Stimulated activated CD8-positive, alpha-beta memory T cell treated with anti-CD3 and anti-CD28 coated beads, Interleukin-7, amount 100 ng/mL, for 4 hours (primary cell): ENCODE measurements around the gene LRRC23.
"Not testable (repeated sequence)": the region's sequence is repeated elsewhere in the genome, so short reads cannot be mapped to it uniquely, and the experiment has no call there.

Experiments
- DNase-seq, 2 donors: peaks; one replicate each; pipeline ENCODE4 v3.0.0-alpha.2; 2020; ENCODE audit warnings: low read depth in 2 of 2

LRRC23 gene

DNA sequence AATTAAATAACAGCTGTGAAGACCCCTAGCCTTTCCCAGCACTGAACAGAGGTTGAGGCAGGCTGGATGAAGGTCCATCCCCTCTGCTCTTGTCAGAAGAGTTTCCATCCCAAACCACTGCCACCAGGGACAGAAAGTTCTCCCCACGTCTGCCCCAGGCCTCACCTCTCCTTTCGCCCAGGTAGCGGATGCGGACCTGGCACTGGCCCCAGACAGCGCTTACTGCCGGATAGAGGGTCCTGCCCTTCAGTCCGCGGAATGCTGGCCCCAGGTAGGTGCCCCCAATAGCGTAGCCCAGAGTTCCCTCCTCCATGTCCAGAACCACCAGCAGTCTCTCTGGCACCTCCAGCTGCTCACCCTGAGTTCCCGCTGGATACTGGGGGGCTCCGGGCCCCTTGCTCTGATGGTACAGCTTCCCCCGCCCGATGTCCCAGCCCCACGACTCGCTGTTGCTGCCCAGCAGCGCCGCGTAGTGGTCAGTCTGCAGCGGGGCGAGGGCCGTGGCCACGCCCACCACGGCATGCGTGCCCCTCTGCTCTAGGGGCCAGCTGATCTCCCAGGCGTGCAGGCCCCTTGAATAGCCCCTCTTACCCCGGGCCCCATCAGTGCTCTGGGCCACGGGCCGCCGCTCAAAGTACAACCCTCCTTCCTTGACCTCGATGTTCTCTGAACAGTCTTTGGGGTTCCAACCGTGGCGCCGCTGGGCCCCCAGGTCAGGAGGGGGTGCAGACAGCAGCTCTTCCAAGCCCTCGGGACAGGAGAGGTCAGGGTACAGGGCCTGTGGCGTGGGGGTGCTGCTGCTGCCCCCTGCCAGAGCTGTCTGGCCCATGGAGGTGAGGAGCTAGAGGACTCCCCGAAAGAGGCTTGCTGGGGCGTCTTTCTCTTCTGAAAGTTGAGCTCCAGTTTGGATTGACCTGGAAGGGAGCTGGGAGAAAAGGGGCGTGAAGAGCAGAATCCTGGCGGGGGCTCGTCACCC is 32.3 kb upstream of the LRRC23 start:
- peak; percentile 66 to 73 for DNase-seq

DNA sequence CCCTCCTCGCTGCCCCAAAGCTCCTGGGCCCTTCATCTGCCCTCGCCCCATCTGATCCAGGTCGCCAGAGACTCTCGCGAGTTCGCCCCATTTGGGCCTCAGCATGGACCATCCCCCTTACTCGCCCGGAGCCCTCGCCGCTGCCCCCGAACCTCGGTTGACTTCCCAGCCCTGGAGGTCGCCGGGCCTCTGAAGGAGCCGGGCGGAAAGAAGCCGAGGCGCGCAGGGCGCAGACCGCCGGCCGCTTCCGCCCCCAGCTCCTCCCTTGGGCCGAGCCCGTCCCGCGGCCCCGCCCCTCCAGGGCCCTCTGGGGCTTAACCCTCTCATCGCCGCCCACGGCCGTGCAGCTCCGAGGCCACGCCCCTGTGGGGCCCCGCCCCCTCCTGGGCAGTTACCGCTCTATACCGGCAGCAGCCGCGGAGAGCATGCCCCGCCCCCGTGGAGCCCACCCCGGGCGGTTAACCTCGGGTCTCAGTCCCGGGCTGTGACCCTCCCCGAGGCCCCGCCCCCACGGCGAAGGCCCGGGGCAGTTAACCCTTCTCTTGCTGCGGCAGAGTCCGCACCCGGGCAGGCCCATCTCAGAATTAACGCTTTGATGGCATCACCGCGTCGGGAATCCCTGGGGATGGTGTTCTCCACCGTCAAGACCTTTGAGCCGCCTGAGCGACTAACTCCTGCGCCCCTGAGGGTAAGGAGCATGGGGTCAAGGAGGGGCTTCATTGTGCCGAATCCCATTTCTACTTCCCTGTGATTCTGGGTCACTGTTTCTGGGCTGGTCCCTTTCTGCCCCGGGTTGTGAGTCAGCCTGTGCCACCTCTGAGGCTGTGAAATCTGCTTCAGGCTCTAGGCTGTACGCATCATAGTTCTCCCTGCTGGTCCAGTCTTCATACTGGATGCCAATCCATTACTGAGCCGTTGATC is 31.3 kb upstream of the LRRC23 start, which contains the start of gene SPSB2:
Gene SPSB2 (minus strand): TSS at position 210 of the 921 bp plus-strand sequence. CDS start 402 bp downstream, outside the sequence.
- DNase-seq = peak; percentile 96 to 100

DNA sequence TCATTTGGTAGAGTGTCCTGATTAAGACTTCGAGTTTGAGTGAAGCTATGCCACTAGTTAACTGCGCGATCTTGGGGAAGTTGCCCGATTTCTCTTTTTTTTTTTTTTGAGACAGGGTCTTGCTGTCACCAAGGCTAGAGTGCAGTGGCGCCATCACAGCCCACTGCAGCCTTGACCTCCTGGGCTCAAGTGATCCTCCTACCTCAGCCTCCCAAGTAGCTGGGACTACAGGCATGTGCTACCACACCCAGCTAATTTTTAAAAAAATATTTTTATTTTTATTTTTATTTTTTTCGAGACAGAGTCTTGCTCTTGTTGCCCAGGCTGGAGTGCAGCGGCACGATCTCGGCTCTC is 30.6 kb upstream of the LRRC23 start:
- not testable (repeated sequence) for DNase-seq

DNA sequence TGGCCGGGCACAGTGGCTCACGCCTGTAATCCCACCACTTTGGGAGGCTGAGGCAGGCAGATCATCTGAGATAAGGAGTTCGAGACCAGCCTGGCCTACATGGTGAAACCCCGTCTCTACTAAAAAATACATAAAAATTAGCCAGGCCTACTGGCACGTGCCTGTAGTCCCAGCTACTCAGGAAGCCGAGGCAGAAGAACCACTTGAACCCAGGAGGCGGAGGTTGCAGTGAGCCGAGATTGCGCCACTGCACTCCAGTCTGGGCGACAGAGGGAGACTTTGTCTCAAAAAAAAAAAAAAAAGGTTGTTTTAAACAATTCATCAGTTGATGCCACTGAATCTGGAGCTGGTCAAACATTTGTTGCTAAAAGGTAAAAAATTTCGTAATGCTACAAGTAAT is 24.8 kb upstream of the LRRC23 start:
- not testable (repeated sequence) for DNase-seq

DNA sequence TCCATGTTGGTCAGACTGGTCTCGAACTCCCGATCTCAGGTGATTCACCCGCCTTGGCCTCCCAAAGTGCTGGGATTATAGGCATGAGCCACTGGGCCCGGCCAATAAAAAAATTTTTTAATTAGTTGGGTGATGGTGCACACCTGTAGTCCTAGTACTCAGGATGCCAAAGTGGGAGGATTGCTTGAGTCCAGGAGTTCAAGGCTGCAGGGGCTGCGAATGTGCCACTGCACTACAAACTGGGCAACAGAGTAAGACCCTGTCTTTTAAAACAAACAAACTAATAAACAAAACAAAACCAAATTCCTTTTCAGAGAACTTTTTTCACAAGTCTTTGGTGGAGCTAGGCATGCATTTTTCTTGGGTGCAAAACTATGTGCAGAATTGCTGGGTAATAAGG is 21.4 kb upstream of the LRRC23 start:
- DNase-seq = no peak

DNA sequence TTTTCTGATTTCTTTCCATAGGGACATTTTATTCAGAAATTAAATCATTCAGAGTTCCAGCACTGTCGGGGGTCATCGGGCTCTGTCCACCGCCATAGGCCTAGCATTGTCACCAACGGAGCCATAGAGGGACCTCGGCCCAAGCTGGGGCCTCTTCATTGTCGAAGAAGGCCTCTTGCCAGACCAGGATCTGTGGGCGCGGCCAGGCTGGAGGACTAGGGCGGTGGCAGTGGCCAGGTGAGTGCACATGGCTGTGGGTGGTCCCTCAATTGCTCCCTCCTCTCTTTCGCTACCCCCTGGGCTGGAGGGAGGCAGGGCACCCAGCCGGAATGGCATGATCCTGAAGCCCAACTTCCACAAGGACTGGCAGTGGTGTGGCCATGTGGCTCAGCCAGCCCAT is 20.9 kb upstream of the LRRC23 start:
- DNase-seq = no peak

DNA sequence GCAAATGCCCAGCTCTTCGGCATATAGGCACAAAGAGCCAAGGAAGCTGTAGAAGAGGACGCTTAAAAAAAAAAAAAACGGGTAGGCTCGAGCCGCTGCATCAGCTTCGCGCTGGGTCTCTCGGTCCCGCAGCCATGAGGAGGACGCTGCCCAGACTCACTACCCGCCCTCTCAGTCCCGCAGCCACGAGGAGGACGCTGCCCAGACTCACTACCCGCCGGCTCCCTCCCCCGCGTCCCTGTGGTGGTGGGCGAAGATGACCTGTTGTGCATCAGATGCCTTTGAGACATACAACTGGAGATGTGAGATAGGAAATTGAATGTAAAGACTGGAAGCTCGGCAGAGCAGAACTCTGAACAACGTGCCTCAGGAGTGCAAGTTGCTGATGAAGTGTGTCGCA is 20.1 kb upstream of the LRRC23 start:
- DNase-seq = no peak

DNA sequence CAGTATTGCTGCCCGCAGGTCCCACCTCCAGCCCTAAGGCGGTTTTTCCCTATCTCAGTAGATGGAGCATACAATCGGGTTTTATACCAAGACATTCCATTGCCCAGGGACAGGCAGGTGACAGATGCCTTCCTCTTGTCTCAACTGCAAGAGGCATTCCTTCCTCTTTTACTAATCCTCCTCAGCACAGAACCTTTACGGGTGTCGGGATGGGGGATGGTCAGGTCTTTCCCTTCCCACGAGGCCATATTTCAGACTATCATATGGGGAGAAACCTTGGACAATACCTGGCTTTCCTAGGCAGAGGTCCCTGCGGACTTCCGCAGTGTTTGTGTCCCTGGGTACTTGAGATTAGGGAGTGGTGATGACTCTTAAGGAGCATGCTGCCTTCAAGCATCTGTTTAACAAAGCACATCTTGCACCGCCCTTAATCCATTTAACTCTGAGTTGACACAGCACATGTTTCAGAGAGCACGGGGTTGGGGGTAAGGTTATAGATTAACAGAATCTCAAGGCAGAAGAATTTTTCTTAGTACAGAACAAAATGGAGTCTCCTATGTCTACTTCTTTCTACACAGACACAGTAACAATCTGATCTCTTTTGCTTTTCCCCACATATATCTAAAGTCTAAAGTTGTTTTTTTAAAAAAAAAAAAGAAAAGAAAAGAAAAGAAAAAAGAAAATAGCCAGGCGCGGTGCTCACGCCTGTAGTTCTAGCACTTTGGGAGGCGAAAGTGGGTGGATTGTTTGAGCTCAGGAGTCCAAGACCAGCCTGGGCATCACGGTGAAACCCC is 18.2 kb upstream of the LRRC23 start:
- not testable (repeated sequence) for DNase-seq

DNA sequence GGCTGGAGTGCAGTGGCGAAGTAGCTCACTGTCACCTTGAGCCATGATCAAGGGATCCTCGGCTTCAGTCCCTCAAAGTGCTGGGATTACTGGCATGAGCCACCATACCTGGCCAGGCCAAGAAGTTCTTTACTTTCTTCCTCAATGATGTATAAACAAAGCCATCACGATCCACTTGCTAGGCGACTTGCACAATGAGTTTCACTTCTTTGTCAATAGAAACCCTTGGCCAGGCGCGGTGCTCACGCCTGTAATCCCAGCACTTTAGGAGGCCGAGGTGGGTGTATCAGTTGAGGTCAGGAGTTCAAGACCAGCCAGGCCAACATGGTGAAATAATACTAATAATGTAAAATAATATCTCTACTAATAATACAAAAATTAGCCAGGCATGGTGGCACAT is 17.2 kb upstream of the LRRC23 start:
- no peak for DNase-seq

DNA sequence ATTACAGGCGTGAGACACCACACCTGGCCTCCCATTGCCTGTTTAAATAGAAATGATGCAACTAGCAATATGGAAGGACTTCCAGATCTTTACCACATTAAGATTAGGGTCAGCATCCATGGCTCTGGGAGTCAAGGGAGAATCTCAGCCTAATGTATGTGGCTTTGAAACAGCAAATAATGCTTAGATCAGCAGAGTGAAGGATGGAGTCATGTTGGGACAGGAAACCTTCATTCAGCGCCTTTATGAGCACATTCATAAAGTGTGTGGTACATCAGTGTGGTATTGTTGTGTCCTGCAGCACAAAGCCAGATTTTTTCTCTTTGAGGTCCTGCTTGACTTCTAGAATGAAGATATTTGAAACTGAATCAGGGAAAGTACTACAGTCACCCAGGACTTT is 16.3 kb upstream of the LRRC23 start:
- DNase-seq = no peak

DNA sequence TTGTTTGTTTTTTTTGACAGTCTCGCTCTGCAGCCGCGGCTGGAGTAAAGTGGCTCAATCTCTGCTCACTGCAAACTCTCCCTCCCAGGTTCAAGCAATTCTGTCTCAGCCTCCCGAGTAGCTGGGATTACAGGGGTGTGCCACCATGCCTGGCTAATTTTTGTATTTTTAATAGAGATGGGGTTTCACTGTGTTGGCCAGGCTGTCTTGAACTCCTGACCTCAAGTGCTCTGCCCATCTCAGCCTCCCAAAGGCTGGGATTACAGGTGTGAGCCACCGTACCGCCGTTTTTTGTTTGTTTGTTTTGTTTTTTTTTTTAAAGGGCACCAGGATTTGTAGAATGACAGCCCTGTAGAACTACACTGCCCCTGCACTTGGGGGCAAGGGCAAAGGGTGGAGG is 15.8 kb upstream of the LRRC23 start:
- DNase-seq = not testable (repeated sequence)

DNA sequence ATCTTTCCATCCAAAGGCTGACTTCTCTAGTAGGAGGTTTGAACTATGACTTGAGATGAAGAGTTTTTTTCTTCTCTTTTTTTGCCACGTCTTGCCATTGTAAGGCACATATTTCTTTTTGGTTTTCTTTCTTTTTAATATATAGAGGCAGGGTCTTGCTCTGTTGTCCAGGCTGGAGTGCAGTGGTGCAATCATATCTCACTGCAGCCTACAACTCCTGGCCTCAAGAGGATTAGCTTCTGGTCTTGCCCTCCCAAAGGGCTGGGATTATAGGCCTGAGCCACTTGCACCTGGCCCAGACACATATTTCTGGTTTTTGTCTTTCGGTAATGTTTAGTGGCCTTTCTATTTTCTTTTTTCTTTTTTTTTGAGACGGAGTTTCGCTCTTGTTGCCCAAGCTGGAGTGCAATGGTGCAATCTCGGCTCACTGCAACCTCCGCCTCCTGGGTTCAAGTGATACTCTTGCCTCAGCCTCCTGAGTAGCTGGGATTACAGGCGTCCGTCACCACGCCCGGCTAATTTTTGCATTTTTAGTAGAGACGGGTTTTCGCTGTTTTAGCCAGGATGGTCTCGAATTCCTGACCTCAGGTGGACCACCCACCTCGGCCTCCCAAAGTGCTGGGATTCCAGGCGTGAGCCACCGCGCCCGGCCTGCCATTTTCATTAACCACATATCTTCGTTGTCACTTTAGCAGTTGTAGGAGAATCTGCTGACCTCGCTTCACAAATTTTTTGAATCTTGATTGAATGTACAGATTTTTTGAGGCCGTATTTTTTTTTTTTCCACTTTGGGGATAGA is 14.6 kb upstream of the LRRC23 start:
- DNase-seq = not testable (repeated sequence)

DNA sequence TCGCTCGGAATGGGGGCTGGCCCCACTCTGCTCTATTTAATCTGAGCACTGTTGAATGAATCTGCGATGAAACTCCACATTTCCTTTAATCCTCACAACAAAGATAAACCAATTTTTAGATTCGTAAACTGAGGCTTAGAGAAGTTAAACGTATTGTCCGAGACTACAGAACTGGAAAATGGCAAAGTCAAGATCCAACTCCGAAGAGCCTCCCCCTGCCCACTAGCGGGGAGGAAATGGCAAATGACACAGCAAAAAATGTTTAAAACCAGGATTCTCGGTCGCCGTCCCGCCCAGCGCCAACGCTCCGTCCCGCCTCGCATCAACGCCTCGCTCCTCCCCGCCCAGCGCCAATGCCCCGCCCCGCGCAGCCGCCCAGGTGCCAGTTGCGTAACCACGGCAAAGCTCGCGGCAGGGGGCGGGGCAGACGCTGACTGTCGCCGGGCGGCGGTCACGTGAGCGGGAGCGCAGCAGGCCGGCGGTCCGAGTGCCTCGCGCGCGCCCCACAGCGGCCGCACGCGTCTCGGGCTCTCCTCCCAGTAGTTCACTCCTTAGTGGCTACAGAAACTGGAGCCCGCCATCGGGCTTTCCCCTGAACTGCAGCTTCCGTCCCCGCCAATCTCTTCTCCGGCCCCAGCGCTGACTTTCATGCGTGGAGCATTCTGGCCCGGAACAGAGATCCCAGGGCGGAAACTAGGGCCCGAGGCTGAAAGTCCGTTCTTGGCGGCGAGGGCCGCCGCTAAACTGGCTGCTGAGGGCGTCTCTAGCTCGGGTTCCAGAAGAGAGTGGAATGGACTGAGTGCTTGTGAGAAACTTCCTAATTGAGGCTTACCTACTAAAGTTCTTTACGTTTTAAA is 13.6 kb upstream of the LRRC23 start:
- DNase-seq = peak; percentile 95 to 99

DNA sequence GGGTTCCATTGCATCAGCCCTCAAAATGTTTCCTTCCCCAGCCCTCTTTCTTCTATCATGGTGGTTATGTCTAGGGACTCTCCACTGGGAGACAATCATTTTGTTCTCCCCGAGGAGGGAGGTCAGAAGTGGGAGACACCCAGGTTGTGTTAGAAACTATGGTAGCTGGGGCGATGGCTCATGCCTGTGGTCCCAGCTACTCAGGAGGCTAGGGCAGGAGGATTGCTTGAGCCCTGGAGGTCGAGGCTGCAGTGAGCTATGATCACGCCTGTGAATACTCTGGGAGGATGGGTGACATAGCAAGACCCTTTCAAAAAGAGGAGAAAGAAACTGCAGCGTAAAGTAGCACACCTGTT is 13.0 kb upstream of the LRRC23 start:
- DNase-seq = no peak

DNA sequence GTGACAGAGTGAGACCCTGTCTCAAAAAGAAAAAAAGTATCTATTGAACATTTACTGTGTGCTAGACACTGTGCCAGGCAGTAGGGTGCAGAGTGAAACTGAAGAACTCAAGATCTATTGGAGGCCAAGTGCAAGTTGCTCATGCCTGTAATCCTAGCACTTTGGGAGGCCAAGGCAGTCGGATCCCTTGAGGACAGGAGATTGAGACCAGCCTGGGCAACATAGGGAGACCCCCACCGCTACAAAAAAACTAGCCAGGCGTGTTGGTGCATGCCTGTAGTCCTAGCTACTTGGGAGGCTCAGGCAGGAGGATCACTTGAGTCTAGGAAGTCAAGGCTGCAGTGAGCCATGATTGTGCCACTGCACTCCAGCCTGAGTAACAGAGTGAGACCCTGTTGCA is 11.9 kb upstream of the LRRC23 start:
- DNase-seq = not testable (repeated sequence)

DNA sequence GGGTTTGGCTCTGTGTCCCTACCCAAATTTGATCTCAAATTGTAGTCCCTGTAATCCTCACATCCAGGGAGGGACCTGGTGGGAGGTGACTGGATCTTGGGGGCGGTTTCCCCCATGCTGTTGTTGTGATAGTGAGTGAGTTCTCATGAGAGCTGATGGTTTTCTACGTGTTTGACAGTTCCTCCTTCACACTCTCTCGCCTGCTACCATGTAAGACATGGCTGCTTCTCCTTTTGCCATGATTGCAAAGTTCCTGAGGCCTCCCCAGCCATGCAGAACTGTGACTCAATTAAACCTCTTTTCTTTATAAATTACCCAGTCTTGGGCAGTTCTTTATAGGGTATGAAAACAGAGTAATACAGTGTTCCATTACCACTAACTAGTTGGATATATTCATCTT is 10.3 kb upstream of the LRRC23 start:
- no peak for DNase-seq

DNA sequence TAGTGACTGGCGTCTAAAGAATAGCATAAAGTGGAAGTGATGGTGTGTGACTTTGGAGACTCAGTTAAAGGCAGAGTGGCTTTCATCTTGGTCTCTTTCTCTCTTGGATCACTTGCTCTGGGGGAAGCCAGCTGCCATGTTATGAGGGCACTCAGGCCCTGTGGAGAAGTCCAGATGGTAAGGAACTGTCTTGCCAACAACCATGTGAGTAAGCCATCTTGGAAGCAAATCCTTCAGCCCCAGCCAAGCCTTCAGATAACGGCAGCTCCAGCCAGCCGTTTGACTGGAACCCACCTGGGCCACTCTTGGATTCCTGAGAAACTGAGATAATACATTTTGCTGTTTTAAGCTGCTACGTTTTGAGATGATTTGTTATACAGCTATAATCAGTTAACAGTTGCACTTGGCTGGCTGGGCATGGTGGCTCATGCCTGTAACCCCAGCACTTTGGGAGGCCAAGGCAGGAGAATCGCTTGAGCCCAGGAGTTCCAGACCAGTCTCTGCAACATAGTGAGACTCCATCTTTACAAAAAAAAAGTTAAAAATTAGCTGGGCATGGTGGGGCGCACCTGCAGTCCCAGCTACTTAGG is 7.7 kb upstream of the LRRC23 start:
- DNase-seq = no peak

DNA sequence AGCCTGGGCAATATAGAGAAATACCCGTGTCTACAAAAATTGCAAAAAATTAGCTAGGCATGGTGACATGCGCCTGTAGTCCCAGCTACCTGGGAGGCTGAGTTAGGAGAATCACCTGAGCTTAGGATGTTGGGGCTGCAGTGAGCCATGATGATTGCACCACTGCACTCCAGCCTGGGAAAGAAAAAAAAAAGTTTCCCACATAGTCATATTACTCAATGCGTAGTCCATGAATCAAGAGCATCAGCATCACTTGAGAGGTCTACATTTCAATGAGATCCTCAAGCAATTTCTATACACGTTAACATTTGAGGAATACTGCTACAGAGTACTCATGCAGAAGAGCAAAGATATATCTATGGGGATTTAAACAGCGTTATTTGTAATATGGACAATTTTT is 5.2 kb upstream of the LRRC23 start:
- no peak for DNase-seq

DNA sequence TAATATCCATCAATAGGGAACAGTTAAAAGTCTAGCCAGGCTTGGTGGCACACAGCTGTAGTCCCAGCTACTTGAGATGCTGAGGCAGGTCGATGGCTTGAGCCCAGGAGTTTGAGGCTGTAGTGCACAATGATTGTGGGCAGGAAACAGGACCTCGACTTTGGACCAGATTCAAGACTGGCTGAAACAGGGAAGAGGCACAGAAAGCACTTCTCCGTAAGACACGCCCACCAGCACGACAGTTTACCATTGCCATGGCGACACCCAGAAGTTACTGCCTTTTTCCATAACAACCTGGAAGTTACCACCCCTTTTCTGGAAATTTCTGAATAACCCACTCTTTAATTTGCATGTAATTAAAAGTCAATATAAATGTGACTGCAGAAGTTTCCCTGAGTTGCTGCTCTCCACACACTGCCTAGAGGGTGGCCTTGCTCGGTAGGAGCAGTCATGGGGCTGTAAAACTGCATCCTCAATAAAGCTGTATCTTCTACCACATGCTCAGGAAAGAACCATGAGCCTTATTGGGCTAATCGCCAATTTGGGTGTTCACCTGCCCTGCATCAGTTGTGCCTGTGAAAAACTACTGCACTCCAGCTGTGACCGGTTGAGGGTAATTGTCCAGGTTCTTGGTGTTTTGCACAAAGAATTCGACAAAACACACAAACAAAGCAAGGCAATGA is 4.6 kb upstream of the LRRC23 start:
- peak in 1 of 2 donors; percentile 33 for DNase-seq
